OCI-LY7 (cell line): ENCODE data around the gene SAMD13. TPM values are rescaled to one million over a fixed set of nuclear protein-coding genes. Genes with fewer than 3 reads are reported as not detected.

ENCODE experiments used
- BruUV-seq: library from RNA; stranded (reverse); fragments of 400-500 nt; replicated peaks from 2 replicates; lab custom pipeline; 2021; lab: Mats Ljungman, UMichigan
- CTCF ChIA-PET: fragments of 300-600 bp; sonication (Branson Sonifier 250); formaldehyde crosslinking; loops from one replicate; lab custom pipeline; 2022; ENCODE audit warnings: antibody characterized with exemption; ENCODE audit not compliant: unreplicated experiment; lab: Charles Lee
- POLR2A ChIA-PET: fragments of 300-600 bp; sonication (Branson Sonifier 250); formaldehyde crosslinking; loops from one replicate; lab custom pipeline; 2022; ENCODE audit warnings: antibody characterized with exemption; lab: Charles Lee
- DNase-seq: peaks from one replicate; pipeline ENCODE4 v3.0.0-alpha.2; 2015; ENCODE audit warnings: low spot score
- H2AFZ ChIP-seq: fragments of 200-600 bp; sonication (generic), shearing (Covaris generic); 2 replicates; pipeline ENCODE4 v1.6.1; 2014; ENCODE audit warnings: mild to moderate bottlenecking, antibody characterized with exemption, low read length, moderate library complexity
- H3K27ac ChIP-seq: fragments of 200-600 bp; sonication (generic); 2 replicates; pipeline ENCODE4 v1.5.1; 2014; ENCODE audit warnings: mixed run types, low read depth, mild to moderate bottlenecking, moderate library complexity, low read length, inconsistent platforms; ENCODE audit not compliant: poor library complexity, severe bottlenecking
- H3K36me3 ChIP-seq: fragments of 200-600 bp; sonication (generic); 2 replicates; pipeline ENCODE4 v1.6.1; 2014; ENCODE audit warnings: mild to moderate bottlenecking, antibody characterized with exemption, low read length, moderate library complexity, mixed read lengths; ENCODE audit not compliant: insufficient read depth
- H3K4me1 ChIP-seq: fragments of 200-600 bp; sonication (generic); 2 replicates; pipeline ENCODE4 v1.5.1; 2014; ENCODE audit warnings: mild to moderate bottlenecking, low read length; ENCODE audit not compliant: insufficient read depth, poor library complexity, severe bottlenecking
- H3K4me2 ChIP-seq: fragments of 200-600 bp; sonication (generic); 2 replicates; pipeline ENCODE4 v1.6.1; 2014; ENCODE audit warnings: mild to moderate bottlenecking, low read length
- H3K4me3 ChIP-seq: fragments of 200-600 bp; sonication (generic); 2 replicates; pipeline ENCODE4 v1.5.1; 2014; ENCODE audit warnings: mild to moderate bottlenecking, low read depth, low read length; ENCODE audit not compliant: poor library complexity, severe bottlenecking
- H3K79me2 ChIP-seq: fragments of 200-600 bp; sonication (generic); 2 replicates; pipeline ENCODE4 v1.6.1; 2016; ENCODE audit warnings: low read depth, mild to moderate bottlenecking, low read length, moderate library complexity, mixed read lengths; ENCODE audit not compliant: insufficient read depth
- H3K9me2 ChIP-seq: fragments of 200-600 bp; sonication (generic); 2 replicates; pipeline ENCODE4 v1.6.1; 2016; ENCODE audit warnings: mild to moderate bottlenecking, low read length, mixed read lengths; ENCODE audit not compliant: insufficient read depth
- H3K9me3 ChIP-seq: fragments of 200-600 bp; sonication (generic); 2 replicates; pipeline ENCODE4 v1.6.1; 2014; ENCODE audit warnings: mild to moderate bottlenecking, mixed run types, low read length, mixed read lengths
- H4K20me1 ChIP-seq: fragments of 200-600 bp; sonication (generic); 2 replicates; pipeline ENCODE4 v1.6.1; 2014; ENCODE audit warnings: mild to moderate bottlenecking, antibody characterized with exemption, low read length, moderate library complexity, mixed read lengths; ENCODE audit not compliant: insufficient read depth
- EZH2phosphoT487 ChIP-seq: fragments of 200-600 bp; sonication (generic); IDR thresholded peaks from 2 replicates; pipeline ENCODE4 v1.6.1; 2018; ENCODE audit warnings: low read depth, borderline replicate concordance, mild to moderate bottlenecking, mixed run types, antibody characterized with exemption, low read length, moderate library complexity, mixed read lengths
- intact Hi-C: fragments of 100-400 bp; cut with micrococcal nuclease; formaldehyde crosslinking; loops from one replicate; pipeline ENCODE4 v1.10.0; 2022; ENCODE audit not compliant: unreplicated experiment
- total RNA-seq, 2 experiments: library from RNA; depleted of rRNA in 1 of 2; stranded (reverse); fragments of >200 nt in 1 of 2; shearing (Covaris generic) in 1 of 2; gene quantifications; 2 replicates each; pipeline ENCODE4 v1.2.3, GENCODE V29; 2014 to 2022
- TF ChIP-seq, protein P1 (sequence below): fragments of 200-600 bp; sonication (generic); conservative IDR thresholded peaks from 2 replicates; pipeline ENCODE4 v1.5.1; 2014; ENCODE audit warnings: mild to moderate bottlenecking, antibody characterized with exemption, low read length, moderate library complexity, mixed read lengths

The SAMD13 gene
- total RNA-seq, 2 experiments from 2014 or later, result 5.4 to 5.7 TPM

DNA sequence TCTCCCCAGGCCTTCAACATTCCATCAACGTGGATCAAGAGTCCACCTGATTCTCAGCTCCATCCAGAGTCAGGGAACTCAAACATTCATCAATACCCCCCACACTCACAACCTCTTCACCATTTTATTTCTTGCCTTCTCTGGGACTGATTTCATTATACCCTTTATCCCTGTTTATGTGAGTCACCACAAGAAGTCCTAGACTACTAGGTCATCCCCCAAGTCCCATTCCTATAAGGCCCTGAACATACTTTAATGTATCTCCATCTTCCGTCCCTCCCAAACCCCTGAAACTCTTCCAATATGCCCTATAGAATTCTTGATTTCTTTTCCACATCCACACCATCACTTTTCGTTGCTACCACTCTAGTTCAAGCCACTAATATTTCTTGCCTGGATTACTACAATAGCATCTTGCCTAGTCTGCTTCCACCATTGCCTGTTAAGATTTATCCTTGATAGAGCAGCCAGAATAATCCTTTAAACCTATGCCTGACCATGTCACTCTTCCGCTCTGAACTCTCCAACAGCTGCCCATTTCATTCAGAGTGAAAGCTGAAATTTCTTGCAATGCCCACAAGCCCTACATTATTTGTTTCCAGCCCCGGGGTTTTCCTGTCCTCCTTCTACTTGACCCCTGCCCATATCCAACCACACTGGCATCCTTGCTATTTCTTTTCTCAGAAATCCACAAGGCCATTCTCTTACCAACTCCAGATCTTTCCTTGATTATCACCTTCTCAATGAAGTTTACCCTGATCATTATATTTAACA is 9.4 kb upstream of the SAMD13 start:
- Histone ChIP-seq H3K4me1 (peaks cover 1% of the 10 kb centered on the region), H3K4me2 (no peak overlapping the region), H2AFZ (no peak overlapping the region), H3K9me3 (peaks cover 16% of the 10 kb centered on the region), H4K20me1 (no peaks in the 10 kb centered on the region), H3K79me2 (no peaks in the 10 kb centered on the region), H3K9me2 (no peaks in the 10 kb centered on the region), H3K36me3 (no peaks in the 10 kb centered on the region; the same call in 1 of the 2 replicates), H3K27ac (no peak overlapping the region), H3K4me3 (no peak overlapping the region)
- ChIA-PET POLR2A (interaction anchor here (0.7 to 1.4 kb wide), 2 partner anchors 10 to 87 kb away, joined by 3 to 4 read pairs; partner anchors contain the start of gene SAMD13), CTCF (no interaction called here)
- no peak for TF ChIP-seq EZH2phosphoT487
- TF ChIP-seq, protein P1, sequence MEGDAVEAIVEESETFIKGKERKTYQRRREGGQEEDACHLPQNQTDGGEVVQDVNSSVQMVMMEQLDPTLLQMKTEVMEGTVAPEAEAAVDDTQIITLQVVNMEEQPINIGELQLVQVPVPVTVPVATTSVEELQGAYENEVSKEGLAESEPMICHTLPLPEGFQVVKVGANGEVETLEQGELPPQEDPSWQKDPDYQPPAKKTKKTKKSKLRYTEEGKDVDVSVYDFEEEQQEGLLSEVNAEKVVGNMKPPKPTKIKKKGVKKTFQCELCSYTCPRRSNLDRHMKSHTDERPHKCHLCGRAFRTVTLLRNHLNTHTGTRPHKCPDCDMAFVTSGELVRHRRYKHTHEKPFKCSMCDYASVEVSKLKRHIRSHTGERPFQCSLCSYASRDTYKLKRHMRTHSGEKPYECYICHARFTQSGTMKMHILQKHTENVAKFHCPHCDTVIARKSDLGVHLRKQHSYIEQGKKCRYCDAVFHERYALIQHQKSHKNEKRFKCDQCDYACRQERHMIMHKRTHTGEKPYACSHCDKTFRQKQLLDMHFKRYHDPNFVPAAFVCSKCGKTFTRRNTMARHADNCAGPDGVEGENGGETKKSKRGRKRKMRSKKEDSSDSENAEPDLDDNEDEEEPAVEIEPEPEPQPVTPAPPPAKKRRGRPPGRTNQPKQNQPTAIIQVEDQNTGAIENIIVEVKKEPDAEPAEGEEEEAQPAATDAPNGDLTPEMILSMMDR, result no peak
- no TSS peak for BruUV-seq
- DNase-seq, result no peak
- intact Hi-C loops, result no loop called here

DNA sequence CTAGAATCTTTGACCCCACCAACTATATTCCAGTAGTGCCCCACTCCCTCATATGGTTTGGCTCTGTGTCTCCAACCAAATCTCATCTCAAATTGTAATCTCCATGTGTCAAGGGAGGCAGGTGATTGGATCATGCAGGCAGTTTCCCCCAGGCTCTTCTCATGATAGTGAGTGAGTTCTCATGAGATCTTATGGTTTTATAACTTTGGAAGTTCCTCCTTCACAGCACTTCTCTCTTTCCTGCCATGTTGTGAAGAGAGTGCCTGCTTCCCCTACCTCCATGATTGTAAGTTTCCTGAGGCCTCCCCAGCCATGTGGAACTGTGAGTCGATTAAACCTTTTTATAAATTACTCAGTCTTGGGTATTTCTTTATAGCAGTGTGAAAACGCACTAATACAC is 7.7 kb upstream of the SAMD13 start:
- DNase-seq, result no peak
- no peak overlapping the region for H3K4me2 ChIP-seq
- no peak overlapping the region for H3K27ac ChIP-seq
- POLR2A ChIA-PET, result interaction anchor here (0.6 to 1.0 kb wide), 4 partner anchors 37 to 1382 kb away, joined by 3 to 4 read pairs (median 3); no protein-coding TSS in a partner anchor
- CTCF ChIA-PET, result no interaction called here
- peaks cover 7% of the 10 kb centered on the region for H3K9me3 ChIP-seq
- no peak overlapping the region for H2AFZ ChIP-seq
- no peaks in the 10 kb centered on the region for H3K9me2 ChIP-seq
- TF ChIP-seq, protein P1, result no peak
- no peak for TF ChIP-seq EZH2phosphoT487
- no peaks in the 10 kb centered on the region; the same call in 1 of the 2 replicates for H3K36me3 ChIP-seq
- BruUV-seq, result no TSS peak
- no peaks in the 10 kb centered on the region for H4K20me1 ChIP-seq
- H3K4me1 ChIP-seq, result peaks cover 13% of the 10 kb centered on the region
- H3K79me2 ChIP-seq, result no peaks in the 10 kb centered on the region
- no peak overlapping the region for H3K4me3 ChIP-seq
- intact Hi-C loops, result no loop called here

DNA sequence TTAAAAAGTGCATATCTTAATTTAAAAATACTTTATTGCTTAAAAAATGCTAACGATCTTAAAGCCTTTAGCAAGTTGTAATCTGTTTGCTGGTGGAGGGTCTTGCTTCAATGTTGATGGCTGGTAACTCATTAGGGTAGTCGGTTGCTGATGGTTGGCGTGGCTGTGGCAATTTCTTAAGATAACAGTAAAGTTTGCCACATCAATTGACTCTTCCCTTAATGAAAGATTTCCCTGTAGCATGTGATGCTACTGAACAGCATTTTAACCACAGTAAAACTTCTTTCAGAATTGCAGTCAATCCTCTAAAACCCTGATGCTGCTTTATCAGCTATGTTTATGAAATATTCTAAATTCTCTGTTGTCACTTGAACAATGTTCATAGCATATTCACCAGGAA is 6.8 kb upstream of the SAMD13 start:
- Histone ChIP-seq H4K20me1 (no peaks in the 10 kb centered on the region), H3K79me2 (no peaks in the 10 kb centered on the region), H2AFZ (no peak overlapping the region), H3K4me2 (no peak overlapping the region), H3K4me1 (peaks cover 23% of the 10 kb centered on the region), H3K36me3 (no peaks in the 10 kb centered on the region; the same call in 1 of the 2 replicates), H3K9me3 (no peaks in the 10 kb centered on the region), H3K27ac (no peak overlapping the region), H3K4me3 (no peak overlapping the region), H3K9me2 (no peaks in the 10 kb centered on the region)
- BruUV-seq, result no TSS peak
- TF ChIP-seq, protein P1, result no peak
- TF ChIP-seq EZH2phosphoT487, result no peak
- intact Hi-C loops, result no loop called here
- CTCF ChIA-PET, result no interaction called here
- POLR2A ChIA-PET, result interaction anchor here (0.6 kb wide), 2 partner anchors 131 to 134 kb away, joined by 3 to 5 read pairs; no protein-coding TSS in a partner anchor
- no peak for DNase-seq
